Osteoblast (primary cell): ENCODE measurements around the gene B4GALNT3. TPM values are rescaled to one million over a fixed set of nuclear protein-coding genes. Genes with fewer than 3 reads are reported as not detected.
A peak's percentile ranks its signal among the peaks of the same experiment; 100 is the strongest.
"Not testable (repeated sequence)": the region's sequence is repeated elsewhere in the genome, so short reads cannot be mapped to it uniquely, and the experiment has no call there.

Experiments
- DNase-seq: peaks from one replicate; pipeline ENCODE4 v3.0.0; 2011; ENCODE audit warnings: low spot score, mixed read lengths; ENCODE audit not compliant: insufficient read length; ENCODE audit errors: missing footprints
- H2AFZ ChIP-seq: 2 replicates; pipeline ENCODE4 v1.6.0; 2011; ENCODE audit warnings: mild to moderate bottlenecking, low read length
- H3K27ac ChIP-seq: 2 replicates; pipeline ENCODE4 v1.5.1; 2011; ENCODE audit warnings: mild to moderate bottlenecking, low read depth, low read length, moderate library complexity
- H3K27me3 ChIP-seq: 2 replicates; pipeline ENCODE4 v1.6.0; 2012; ENCODE audit warnings: mild to moderate bottlenecking, control low read depth, inconsistent platforms, low read length, moderate library complexity; ENCODE audit not compliant: insufficient read depth
- H3K36me3 ChIP-seq: 2 replicates; pipeline ENCODE4 v1.5.1; 2011; ENCODE audit warnings: mild to moderate bottlenecking, low read length, control low read depth, moderate library complexity; ENCODE audit not compliant: insufficient read depth
- H3K4me1 ChIP-seq: 2 replicates; pipeline ENCODE4 v1.5.1; 2011; ENCODE audit warnings: mild to moderate bottlenecking, low read length, control low read depth, moderate library complexity; ENCODE audit not compliant: insufficient read depth
- H3K4me2 ChIP-seq: 2 replicates; pipeline ENCODE4 v1.6.0; 2011; ENCODE audit warnings: mild to moderate bottlenecking, low read length; ENCODE audit not compliant: insufficient read depth
- H3K4me3 ChIP-seq: fragments of 200-600 bp; sonication (generic); 3 replicates; pipeline ENCODE4 v1.5.1; 2012; ENCODE audit warnings: mild to moderate bottlenecking, low read length, inconsistent platforms; ENCODE audit not compliant: insufficient read depth
- H3K79me2 ChIP-seq: 2 replicates; pipeline ENCODE4 v1.6.0; 2012; ENCODE audit warnings: mild to moderate bottlenecking, low read length, control low read depth, inconsistent platforms; ENCODE audit not compliant: insufficient read depth
- H3K9me3 ChIP-seq: 2 replicates; pipeline ENCODE4 v1.5.1; 2011; ENCODE audit warnings: low read depth, low read length, control low read depth
- H4K20me1 ChIP-seq: 2 replicates; pipeline ENCODE4 v1.6.0; 2012; ENCODE audit warnings: mild to moderate bottlenecking, low read length, control low read depth; ENCODE audit not compliant: insufficient read depth
- CTCF ChIP-seq: IDR thresholded peaks from 2 replicates; pipeline ENCODE4 v1.5.1; 2011; ENCODE audit warnings: mild to moderate bottlenecking, low read depth, low read length, moderate library complexity; ENCODE audit errors: extremely low read depth
- total RNA-seq: library from RNA; depleted of rRNA; stranded (reverse); fragments of >200 nt; gene quantifications from 2 replicates; pipeline ENCODE4 v1.2.3, GENCODE V29; 2012

Gene B4GALNT3
- total RNA-seq, 1 donor, result 0.36 TPM

DNA sequence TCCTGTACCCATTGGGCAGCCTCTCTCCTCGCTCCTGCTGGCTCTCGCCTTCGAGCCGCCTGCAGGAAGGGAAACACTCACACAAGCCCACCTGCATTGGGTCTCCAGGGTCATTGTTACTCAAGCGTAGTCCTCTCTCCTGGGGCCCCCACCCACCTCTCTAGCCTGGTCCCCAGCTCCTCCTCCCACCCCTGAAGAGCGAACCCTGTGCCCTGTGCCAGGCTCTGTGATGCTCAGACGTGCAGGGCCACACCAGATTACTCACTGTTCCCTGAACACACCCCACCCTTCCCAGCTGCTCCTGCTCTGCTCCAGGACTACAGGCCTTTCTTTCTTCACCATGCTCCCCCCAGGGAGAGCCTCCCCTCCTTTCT lies 115.4 kb downstream of the B4GALNT3 start:
- DNase-seq, result peak; percentile 96
- Histone ChIP-seq H4K20me1 (no peaks in the 10 kb centered on the region), H3K27me3 (no peaks in the 10 kb centered on the region), H3K27ac (peak overlapping the region; percentile 74), H3K4me1 (peaks cover 41% of the 10 kb centered on the region), H3K79me2 (no peaks in the 10 kb centered on the region), H2AFZ (peak overlapping the region; percentile 74), H3K4me3 (no peak overlapping the region), H3K36me3 (no peaks in the 10 kb centered on the region), H3K9me3 (no peaks in the 10 kb centered on the region), H3K4me2 (peak overlapping the region; percentile 25)
- no peak for TF ChIP-seq CTCF

- peak; percentile 85 for TF ChIP-seq CTCF
- Histone ChIP-seq H3K27me3 (no peaks in the 10 kb centered on the region), H4K20me1 (no peaks in the 10 kb centered on the region), H3K27ac (peak overlapping the region; percentile 74), H3K79me2 (no peaks in the 10 kb centered on the region), H3K4me1 (peaks cover 33% of the 10 kb centered on the region), H2AFZ (peak overlapping the region; percentile 87), H3K9me3 (no peaks in the 10 kb centered on the region), H3K36me3 (no peaks in the 10 kb centered on the region), H3K4me2 (peak overlapping the region; percentile 45), H3K4me3 (peak overlapping the region; percentile 3)
- DNase-seq, result peak; percentile 98
Observed at GRCh38 chr12:575948-576614, 116.3 kb downstream of the B4GALNT3 start.

GRCh38 chr12:576615-577110 lies 116.9 kb downstream of the B4GALNT3 start:
- H3K27ac ChIP-seq, result no peak overlapping the region
- no peaks in the 10 kb centered on the region for H3K9me3 ChIP-seq
- no peaks in the 10 kb centered on the region for H4K20me1 ChIP-seq
- H3K79me2 ChIP-seq, result no peaks in the 10 kb centered on the region
- TF ChIP-seq CTCF, result no peak
- peak overlapping the region; percentile 87 for H2AFZ ChIP-seq
- no peaks in the 10 kb centered on the region for H3K27me3 ChIP-seq
- H3K4me3 ChIP-seq, result no peak overlapping the region
- no peaks in the 10 kb centered on the region for H3K36me3 ChIP-seq
- H3K4me2 ChIP-seq, result peak overlapping the region; percentile 45
- peaks cover 27% of the 10 kb centered on the region for H3K4me1 ChIP-seq
- DNase-seq, result peak; percentile 51

DNA sequence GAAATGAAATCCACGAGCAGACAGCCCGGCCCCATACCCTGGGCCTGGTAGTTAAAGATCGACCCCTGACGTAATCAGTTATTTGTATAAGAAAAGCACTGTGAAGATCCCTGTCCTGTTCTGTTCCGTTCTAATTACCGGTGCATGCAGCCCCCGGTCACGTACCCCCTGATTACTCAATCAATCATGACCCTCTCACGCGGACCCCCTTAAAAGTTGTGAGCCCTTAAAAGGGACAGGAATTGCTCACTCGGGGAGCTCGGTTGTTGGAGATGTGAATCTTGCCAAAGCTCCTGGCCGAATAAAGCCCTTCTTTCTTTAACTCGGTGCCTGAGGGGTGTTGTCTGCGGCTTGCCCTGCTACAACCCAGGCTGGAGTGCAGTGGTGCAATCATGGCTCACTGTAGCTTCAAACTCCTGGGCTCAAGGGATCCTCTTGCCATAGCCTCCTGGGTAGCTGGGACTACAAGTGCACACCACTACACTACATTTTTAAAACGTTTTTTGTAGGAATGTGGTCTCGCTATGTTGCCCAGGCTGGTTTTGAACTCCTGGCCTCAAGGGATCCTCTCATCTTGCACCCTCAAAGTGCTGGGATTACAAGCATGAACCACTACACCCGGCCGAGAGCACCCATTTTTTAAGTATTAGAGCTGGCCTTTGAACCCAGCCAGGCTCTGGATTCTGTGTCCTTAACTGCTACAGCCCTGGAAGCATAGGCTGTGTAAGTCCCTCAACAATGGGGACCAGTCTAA lies 118.4 kb downstream of the B4GALNT3 start:
- H3K9me3 ChIP-seq, H3K79me2 ChIP-seq, H3K4me2 ChIP-seq, H3K27me3 ChIP-seq, H3K27ac ChIP-seq, H4K20me1 ChIP-seq, H3K4me3 ChIP-seq, DNase-seq, H3K36me3 ChIP-seq, H2AFZ ChIP-seq: not testable (repeated sequence)
- H3K4me1 ChIP-seq, result peaks cover 17% of the 10 kb centered on the region
